Thoracic aorta (tissue), 2 donors: ENCODE results near the gene FGD4. TPM values are rescaled to one million over a fixed set of nuclear protein-coding genes. Genes with fewer than 3 reads are reported as not detected.

Experiments
- ATAC-seq: fragments of 150-250 bp; one replicate; pipeline ENCODE4 v1.8.0; 2017; ENCODE audit warnings: low read depth; ENCODE audit not compliant: insufficient number of reproducible peaks, low FRiP score
- DNase-seq: peaks from one replicate; pipeline ENCODE4 v3.0.0-alpha.2; 2020; ENCODE audit warnings: low spot score
- H3K27ac ChIP-seq, 2 donors: fragments of 200-600 bp; sonication (generic); 1 replicate in 1 of 2; 2 replicates in 1 of 2; pipeline ENCODE4 v1.5.1; 2016; ENCODE audit warnings: mild to moderate bottlenecking in 2 of 2, moderate library complexity in 2 of 2
- H3K27me3 ChIP-seq: fragments of 200-600 bp; sonication (generic); replicated peaks from 2 replicates; pipeline ENCODE4 v1.6.0; 2016; ENCODE audit warnings: mild to moderate bottlenecking; ENCODE audit not compliant: insufficient read depth
- H3K36me3 ChIP-seq: fragments of 200-600 bp; sonication (generic); one replicate; pipeline ENCODE4 v1.5.1; 2016
- H3K4me1 ChIP-seq, 2 donors: fragments of 200-600 bp; sonication (generic); 1 replicate in 1 of 2; 2 replicates in 1 of 2; pipeline versions ENCODE4 v1.5.1 to v1.6.0; 2016; ENCODE audit warnings: low read depth in 2 of 2, mild to moderate bottlenecking in 1 of 2; ENCODE audit not compliant: control insufficient read depth in 1 of 2
- H3K4me3 ChIP-seq: fragments of 200-600 bp; sonication (generic); 2 replicates; pipeline ENCODE4 v1.5.1; 2016; ENCODE audit warnings: mild to moderate bottlenecking
- H3K9me3 ChIP-seq: fragments of 200-600 bp; sonication (generic); 2 replicates; pipeline ENCODE4 v1.5.1; 2016
- CTCF ChIP-seq: fragments of 200-600 bp; sonication (generic); IDR thresholded peaks from one replicate; pipeline ENCODE4 v1.5.1; 2019; ENCODE audit warnings: antibody characterized with exemption
- total RNA-seq, 2 donors: library from RNA; depleted of rRNA; stranded (reverse); fragments of >200 nt; gene quantifications; one replicate each; pipeline versions ENCODE4 v1.1.0 to v1.2.3, GENCODE V29; 2016

Gene FGD4
- total RNA-seq, 2 donors from 2014 or later = 52.7 to 61.6 TPM

GRCh38 chr12:32477714-32478113 is 78.4 kb downstream of the FGD4 start:
- no peak overlapping the region for H3K27ac ChIP-seq
- H3K27me3 ChIP-seq = no peaks in the 10 kb centered on the region
- ATAC-seq (no peak), DNase-seq (no peak)
- no peak for TF ChIP-seq CTCF
- no peaks in the 10 kb centered on the region for H3K36me3 ChIP-seq
- H3K4me3 ChIP-seq = no peak overlapping the region
- H3K4me1 ChIP-seq = no peaks in the 10 kb centered on the region
- no peaks in the 10 kb centered on the region for H3K9me3 ChIP-seq

- H3K36me3 ChIP-seq = no peaks in the 10 kb centered on the region
- H3K9me3 ChIP-seq = no peaks in the 10 kb centered on the region
- ATAC-seq = no peak
- H3K27me3 ChIP-seq = no peaks in the 10 kb centered on the region
- DNase-seq = no peak
- no peak overlapping the region for H3K27ac ChIP-seq
- H3K4me3 ChIP-seq = no peak overlapping the region
- no peak for TF ChIP-seq CTCF
- H3K4me1 ChIP-seq = no peaks in the 10 kb centered on the region
These were observed 78.8 kb downstream of the FGD4 start for GRCh38 chr12:32478166-32478565.

DNA sequence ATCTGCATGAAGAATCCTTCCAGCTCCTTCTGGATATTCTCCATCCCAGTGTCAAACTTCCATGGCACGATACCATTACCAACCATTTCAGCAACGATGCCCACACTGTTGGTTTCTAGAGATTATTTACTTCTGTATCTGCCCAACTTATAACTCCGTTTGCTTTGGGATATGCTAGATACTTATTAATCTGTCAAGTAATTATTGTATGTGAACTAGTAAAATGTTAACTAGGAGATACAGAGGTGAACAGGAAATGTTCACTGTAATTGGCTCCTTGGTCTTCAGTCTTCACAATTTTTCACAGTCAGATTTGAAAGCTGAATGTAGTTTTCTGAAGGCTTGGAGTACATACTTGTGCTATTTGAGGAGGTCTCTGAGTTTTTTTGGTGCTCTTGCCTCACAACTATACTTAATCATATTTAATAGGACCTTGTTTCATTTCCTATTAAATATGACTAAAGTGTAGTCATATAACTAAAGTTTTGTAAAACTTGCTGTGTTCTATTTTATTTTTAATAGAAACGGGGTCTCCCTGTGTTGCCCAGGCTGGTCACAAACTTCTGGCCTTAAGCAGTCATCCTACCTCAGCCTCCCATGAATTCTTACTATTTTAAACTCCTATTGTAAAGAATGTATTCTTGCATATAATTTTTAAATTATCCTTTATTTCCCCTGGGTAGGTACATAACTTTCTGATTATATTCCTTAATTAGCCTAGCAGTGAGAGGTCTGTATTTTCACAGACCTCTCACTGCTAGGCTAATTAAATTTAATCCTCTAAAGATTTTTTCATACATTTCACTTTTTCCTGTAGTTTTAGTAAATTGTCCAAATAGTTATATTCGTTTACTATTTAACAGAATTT is 79.7 kb downstream of the FGD4 start:
- H3K27ac ChIP-seq = no peak overlapping the region
- no peaks in the 10 kb centered on the region for H3K4me1 ChIP-seq
- DNase-seq (no peak), ATAC-seq (no peak)
- H3K27me3 ChIP-seq = no peaks in the 10 kb centered on the region
- TF ChIP-seq CTCF = no peak
- H3K4me3 ChIP-seq = no peak overlapping the region
- H3K9me3 ChIP-seq = no peaks in the 10 kb centered on the region
- no peaks in the 10 kb centered on the region for H3K36me3 ChIP-seq

GRCh38 chr12:32482226-32482625 is 82.9 kb downstream of the FGD4 start:
- Histone ChIP-seq H3K4me1 (no peaks in the 10 kb centered on the region), H3K36me3 (no peaks in the 10 kb centered on the region), H3K9me3 (no peaks in the 10 kb centered on the region), H3K27ac (no peak overlapping the region), H3K4me3 (no peak overlapping the region), H3K27me3 (no peaks in the 10 kb centered on the region)
- no peak for ATAC-seq
- DNase-seq = no peak
- TF ChIP-seq CTCF = no peak

- no peaks in the 10 kb centered on the region for H3K36me3 ChIP-seq
- peaks cover 0 to 8% of the 10 kb centered on the region in 2 donors for H3K4me1 ChIP-seq
- ATAC-seq = no peak
- no peak overlapping the region for H3K4me3 ChIP-seq
- no peak for DNase-seq
- no peaks in the 10 kb centered on the region for H3K27me3 ChIP-seq
- no peaks in the 10 kb centered on the region for H3K9me3 ChIP-seq
- no peak for TF ChIP-seq CTCF
- peak overlapping the region in 1 of 2 donors; percentile 0 for H3K27ac ChIP-seq
These were observed 84.1 kb downstream of the FGD4 start for GRCh38 chr12:32483499-32483898.
